GM21717 (cell line): ENCODE measurements around the gene NKD1.
"Not testable (repeated sequence)": the region's sequence is repeated elsewhere in the genome, so short reads cannot be mapped to it uniquely, and the experiment has no call there.

ENCODE experiments used
- ATAC-seq: cut with Tn5 transposase; IDR thresholded peaks from one replicate; pipeline ENCODE4 v1.9.1; 2021; ENCODE audit warnings: mild to moderate bottlenecking, moderate library complexity; ENCODE audit not compliant: unreplicated experiment

NKD1 gene

DNA sequence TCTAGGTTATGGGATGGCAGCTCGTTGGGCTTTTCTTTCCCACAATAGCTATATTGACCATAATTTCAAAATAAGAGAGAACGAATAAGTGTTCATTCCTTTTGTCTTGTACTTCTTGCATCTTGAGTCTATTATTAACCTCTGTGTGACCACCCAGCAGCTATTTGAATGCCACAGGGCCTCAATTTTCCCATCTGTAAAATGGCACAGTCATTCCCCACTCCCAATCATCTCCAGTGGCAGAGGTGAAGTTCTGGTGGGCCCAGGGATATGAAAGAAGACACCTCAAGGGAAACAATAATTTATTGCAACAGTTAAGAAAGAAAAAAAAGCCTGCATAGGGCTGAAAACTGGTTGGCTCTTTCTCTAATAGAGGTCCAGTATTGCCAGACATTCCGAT lies 28.6 kb upstream of the NKD1 start:
- no peak for ATAC-seq

- no peak for ATAC-seq
Observed at GRCh38 chr16:50520451-50521245, 27.5 kb upstream of the NKD1 start.

GRCh38 chr16:50521246-50521900 lies 26.8 kb upstream of the NKD1 start:
- ATAC-seq, result no peak

DNA sequence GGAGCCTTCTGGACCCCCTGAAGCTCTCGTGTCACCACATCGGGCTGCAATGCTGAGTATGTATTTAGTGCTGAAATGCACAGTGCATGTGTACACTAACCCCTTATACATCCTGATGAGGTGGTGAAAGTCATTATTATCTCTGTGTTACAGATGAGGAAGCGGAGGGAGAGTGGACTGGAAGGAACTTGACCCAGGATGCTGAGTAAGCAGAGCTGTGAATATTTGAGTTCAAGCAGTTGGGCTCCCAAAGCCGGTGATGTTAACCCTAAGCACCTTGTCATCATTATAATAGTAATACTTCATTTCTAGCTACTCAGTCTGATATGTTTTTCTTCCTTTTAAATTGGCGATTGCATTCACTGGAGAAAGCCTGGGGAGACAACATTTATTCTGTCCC lies 25.9 kb upstream of the NKD1 start:
- ATAC-seq, result no peak

GRCh38 chr16:50523710-50524109 lies 24.5 kb upstream of the NKD1 start:
- no peak for ATAC-seq

DNA sequence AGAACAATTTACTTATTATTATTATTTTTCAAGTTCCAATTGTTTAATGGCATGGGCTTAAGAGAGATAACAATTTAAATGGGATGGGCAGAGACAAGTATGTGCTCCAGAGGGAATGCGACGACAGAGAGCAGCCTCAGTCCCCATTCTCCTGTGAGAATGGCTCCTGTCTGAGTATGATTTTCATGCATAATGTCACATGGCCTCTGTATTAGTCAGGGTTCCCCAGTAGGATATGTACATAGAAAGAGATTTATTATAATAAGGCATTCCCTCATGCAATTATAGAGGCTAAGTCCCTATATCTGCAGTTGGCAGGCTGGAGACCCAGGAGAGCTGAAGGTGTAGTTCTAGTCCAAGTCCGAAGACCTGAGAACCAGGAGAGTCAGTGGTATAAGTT lies 22.9 kb upstream of the NKD1 start:
- no peak for ATAC-seq

- no peak for ATAC-seq
Observed at GRCh38 chr16:50525716-50526115, 22.5 kb upstream of the NKD1 start.

DNA sequence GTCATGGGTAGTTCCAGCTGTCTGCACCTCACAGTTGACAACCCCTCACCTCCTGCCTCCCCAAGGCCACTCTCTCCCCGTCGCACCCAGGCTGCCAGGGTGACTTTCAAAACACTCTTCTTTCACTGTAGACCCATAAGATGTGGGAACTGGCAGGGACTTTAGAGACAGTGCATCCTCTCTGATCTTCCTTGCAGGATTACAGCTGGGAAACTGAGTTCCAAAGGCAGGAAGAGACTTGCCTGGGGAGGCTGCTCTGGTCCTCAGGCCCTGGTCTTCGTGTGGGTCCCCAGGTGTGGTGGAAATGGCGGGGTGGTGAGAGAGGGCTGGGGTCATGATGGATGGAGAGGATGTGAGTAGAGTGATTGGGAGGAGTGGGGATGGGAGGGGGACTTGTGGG lies 21.9 kb upstream of the NKD1 start:
- ATAC-seq, result no peak

- ATAC-seq, result no peak
Observed at GRCh38 chr16:50526796-50527195, 21.4 kb upstream of the NKD1 start.

- no peak for ATAC-seq
Observed at GRCh38 chr16:50528820-50529219, 19.4 kb upstream of the NKD1 start.

DNA sequence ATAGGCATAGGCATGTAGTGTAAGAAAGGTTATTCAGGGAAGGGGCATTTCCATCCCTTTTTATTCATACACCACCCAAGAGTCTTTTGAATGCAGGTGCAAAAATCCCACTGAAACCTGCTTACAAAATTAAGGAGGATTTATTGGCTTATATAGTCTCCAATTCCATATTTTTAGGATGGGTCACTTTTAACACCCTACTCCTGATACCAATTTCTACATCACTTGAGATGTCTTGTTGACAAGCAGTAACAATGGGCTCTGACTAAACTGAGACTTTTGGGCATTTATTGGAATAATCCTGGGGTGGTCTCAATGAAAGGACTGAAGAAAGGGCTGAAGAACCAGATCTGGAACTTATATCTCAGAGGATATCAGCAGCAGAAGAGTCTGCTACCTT lies 18.9 kb upstream of the NKD1 start:
- no peak for ATAC-seq

- no peak for ATAC-seq
Observed at GRCh38 chr16:50530277-50531236, 17.6 kb upstream of the NKD1 start.

DNA sequence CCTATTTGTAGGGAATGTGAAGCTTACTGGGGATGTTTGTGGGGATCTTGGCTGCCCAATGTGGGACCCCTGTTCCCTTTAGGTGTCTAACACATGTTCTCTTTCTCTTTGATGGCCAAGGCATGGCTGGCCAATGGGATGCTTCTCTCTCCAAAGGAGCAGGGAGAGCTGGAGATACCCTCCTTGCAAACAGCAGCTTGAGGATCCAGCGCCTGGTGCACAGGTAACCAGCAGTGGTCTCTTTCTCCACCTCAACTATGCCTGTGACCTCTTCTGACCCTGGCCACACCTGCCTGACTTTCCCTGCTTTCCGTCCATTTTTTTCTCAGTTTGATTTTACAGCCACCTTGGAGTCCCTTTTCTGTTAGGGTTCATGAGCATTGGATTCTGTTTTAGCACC lies 16.8 kb upstream of the NKD1 start:
- ATAC-seq, result no peak

GRCh38 chr16:50531901-50532300 lies 16.3 kb upstream of the NKD1 start:
- no peak for ATAC-seq

- no peak for ATAC-seq
Observed at GRCh38 chr16:50532576-50532975, 15.6 kb upstream of the NKD1 start.

GRCh38 chr16:50533317-50533716 lies 14.9 kb upstream of the NKD1 start:
- ATAC-seq, result no peak

- no peak for ATAC-seq
Observed at GRCh38 chr16:50534091-50534490, 14.1 kb upstream of the NKD1 start.

- ATAC-seq, result no peak
Observed at GRCh38 chr16:50534556-50534955, 13.6 kb upstream of the NKD1 start.

DNA sequence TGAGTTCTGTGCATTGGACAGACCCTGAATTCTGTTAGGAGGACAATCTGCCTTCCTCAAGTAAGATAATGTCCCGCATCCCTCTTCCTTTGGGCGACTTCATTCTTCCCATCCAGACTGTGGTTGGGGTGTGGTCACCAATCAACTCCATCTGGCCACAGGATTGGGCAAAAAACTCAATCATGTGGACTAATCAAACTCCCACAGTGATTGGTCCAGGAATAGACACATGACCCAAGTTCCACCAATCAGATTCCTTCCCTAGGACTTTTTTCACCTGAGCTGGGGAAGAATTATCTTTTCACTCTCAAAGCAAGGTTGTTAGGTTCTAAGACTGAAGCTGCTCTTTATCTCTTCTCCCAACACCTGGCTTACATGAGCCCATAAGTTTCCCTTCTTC lies 13.2 kb upstream of the NKD1 start:
- no peak for ATAC-seq

DNA sequence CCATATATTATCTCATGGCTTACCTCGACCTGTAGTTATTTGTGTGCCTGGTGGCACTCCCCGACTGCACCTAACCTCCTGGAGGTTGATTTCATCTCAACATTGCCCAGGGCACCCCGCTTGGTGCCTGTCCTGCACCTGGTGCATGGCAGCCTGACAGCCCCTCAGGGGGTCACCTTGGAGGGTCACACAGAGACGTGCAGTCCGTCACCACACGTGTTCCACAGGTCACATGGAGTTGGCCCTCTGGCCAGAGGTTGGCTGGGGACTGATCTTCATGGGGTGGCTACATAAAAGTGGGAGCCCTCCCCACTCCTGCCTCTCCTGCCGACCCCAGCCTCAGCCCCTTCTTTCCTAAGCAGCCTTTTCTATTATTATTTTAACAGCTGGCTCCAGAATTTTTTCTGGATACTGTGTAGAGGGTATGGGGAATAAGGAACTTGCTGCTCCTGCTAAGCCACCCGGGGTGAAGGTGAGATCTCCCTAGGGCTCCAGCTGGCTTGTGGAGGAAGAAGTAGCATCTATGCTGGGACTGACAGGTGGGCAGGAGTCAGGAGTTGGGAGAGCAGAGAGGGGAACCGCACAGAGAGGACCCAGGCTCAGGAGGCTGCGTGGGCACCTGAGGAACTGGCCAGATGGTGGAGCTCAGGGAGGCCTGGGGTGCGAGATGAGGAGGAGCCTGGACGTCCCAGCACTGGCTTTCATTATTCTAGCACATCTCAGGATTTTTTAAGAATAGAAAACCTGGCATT lies 12.5 kb upstream of the NKD1 start:
- ATAC-seq, result no peak

DNA sequence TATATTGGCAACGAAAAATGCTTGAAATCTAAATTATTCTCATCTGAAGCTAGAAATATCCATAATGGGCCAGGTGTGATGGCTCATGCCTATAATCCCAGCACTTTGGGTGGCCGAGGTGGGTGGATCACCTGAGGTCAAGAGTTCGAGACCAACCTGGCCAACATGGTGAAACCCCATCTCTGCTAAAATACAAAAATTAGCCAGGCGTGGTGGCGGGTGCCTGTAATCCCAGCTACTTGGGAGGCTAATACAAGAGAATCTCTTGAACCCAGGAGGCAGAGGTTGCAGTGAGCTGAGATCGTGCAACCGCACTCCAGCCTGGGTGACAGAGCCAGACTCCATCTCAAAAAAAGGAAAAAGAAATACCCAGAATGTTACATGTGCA lies 11.9 kb upstream of the NKD1 start:
- not testable (repeated sequence) for ATAC-seq
